Heart right ventricle (tissue), 16 donors: ENCODE data around the gene RUNDC1. TPM values are rescaled to one million over a fixed set of nuclear protein-coding genes. Genes with fewer than 3 reads are reported as not detected.
A peak's percentile ranks its signal among the peaks of the same experiment; 100 is the strongest.

Experiments used
- ATAC-seq, 8 donors: fragments of 200-7000 bp; cut with Tn5 transposase; one replicate each; pipeline ENCODE4 v1.9.1; 2020; ENCODE audit warnings: mild to moderate bottlenecking in 8 of 8, moderate library complexity in 8 of 8, moderate number of reproducible peaks in 1 of 8
- DNase-seq, 2 donors: peaks; one replicate each; pipeline ENCODE4 v3.0.0-alpha.2; 2020
- H3K27ac ChIP-seq, 10 donors: fragments of 200-600 bp; sonication (generic) in 2 of 10; one replicate each; pipeline versions ENCODE4 v1.5.0 to v1.8.0; 2020 to 2022; ENCODE audit warnings: mild to moderate bottlenecking in 3 of 10
- H3K27me3 ChIP-seq, 7 donors: fragments of 200-600 bp; one replicate each; pipeline ENCODE4 v1.8.0; 2021 to 2022; ENCODE audit warnings: mild to moderate bottlenecking in 2 of 7
- H3K36me3 ChIP-seq, 9 donors: fragments of 200-600 bp; sonication (generic) in 1 of 9; one replicate each; pipeline versions ENCODE4 v1.5.0 to v1.8.0; 2020 to 2022; ENCODE audit warnings: mild to moderate bottlenecking in 2 of 9
- H3K4me1 ChIP-seq, 9 donors: fragments of 200-600 bp; sonication (generic) in 1 of 9; one replicate each; pipeline versions ENCODE4 v1.5.0 to v1.8.0; 2020 to 2022; ENCODE audit warnings: mild to moderate bottlenecking in 4 of 9
- H3K4me3 ChIP-seq, 10 donors: fragments of 200-600 bp; sonication (generic) in 2 of 10; one replicate each; pipeline versions ENCODE4 v1.5.0 to v1.8.0; 2020 to 2022; ENCODE audit warnings: mild to moderate bottlenecking in 7 of 10, moderate library complexity in 2 of 10
- H3K9me3 ChIP-seq, 11 donors: fragments of 200-600 bp in 10 of 11; sonication (generic) in 2 of 11; one replicate each; pipeline versions ENCODE4 v1.5.0 to v1.8.0; 2013 to 2022; ENCODE audit warnings: mild to moderate bottlenecking in 2 of 11, control low read depth in 1 of 11, moderate library complexity in 1 of 11
- WGBS, 2 donors: extraction: QIAGEN DNeasy Blood & Tissue Kit; methylation state at CpG; one replicate each; pipeline ENCODE4 v1.1.7; 2013; ENCODE audit warnings: inconsistent platforms in 1 of 2; 5-methylcytosine and 5-hydroxymethylcytosine counted together
- intact Hi-C, 10 donors: fragments of 100-400 bp; cut with DNase I; formaldehyde crosslinking; loops; one replicate each; pipeline versions ENCODE4 v1.11.1 to v1.14.2; 2022
- polyA plus RNA-seq, 2 donors: library from polyadenylated mRNA; stranded (reverse); fragments of 200-250 nt; gene quantifications; one replicate each; pipeline ENCODE4 v1.2.3, GENCODE V29; 2013
- total RNA-seq, 10 donors: library from RNA; stranded (reverse); fragmentation: NEBNext Ultra II Directional in 3 of 10; extraction: Animal tissue kit (Norgen Biotek cat#: 25700) in 3 of 10; gene quantifications; one replicate each; pipeline versions ENCODE4 v1.2.1 to v1.2.4, GENCODE V29; 2021 to 2023
- TF ChIP-seq, protein P1 (sequence below), 9 donors: fragments of 200-600 bp; sonication (generic) in 2 of 9; IDR thresholded peaks; one replicate each; pipeline versions ENCODE4 v1.5.0 to v1.8.0; 2021 to 2022; ENCODE audit warnings: antibody characterized with exemption in 9 of 9, mild to moderate bottlenecking in 5 of 9, moderate library complexity in 1 of 9
- donor health status: Arrhythmogenic right ventricular cardiomyopathy.
- donor health status: ischemic (EF 13 %, LVEDD 7.1; RV severe dilation, severe dysfunction).
- donor health status: healthy with polysubstance abuse.
- donor health status: DM: no; HTN: yes; CAD: no.
- donor health status: DM: no; HTN: no; CAD: no.
- donor health status: ischemic (EF 25% LVEDD 6.9; RV normal size, moderate dysfunction).
- donor health status: ischemic (EF 25% LVEDD 5.7; RV mildly dilated, moderate dysfunction).
- donor health status: healthy.
- donor health status: DM: yes; HTN: yes; CAD: no.
- donor health status: Ischemic cardiomyopathy.
- donor health status: ischemic (EF 35%, LVEDD 5.7; RV mildly dilated, moderate dysfunction).
- donor health status: nonischemic (EF 11% LVEDD 7.7; RV severe dilation, severe dysfunction).
- donor health status: DM: yes; HTN: yes; CAD: no.
- donor health status: PGD.
- donor health status: ischemic (EF 29% LVEDD 5.4; RV normal size, mild dysfunction).
- donor health status: nonischemic (EF 23%, LVEDD 6.1; RV moderate dilation, normal function).

RUNDC1 gene
- total and polyA plus RNA-seq, 12 donors = 5.6 to 21.0 (median 10.9) TPM

DNA sequence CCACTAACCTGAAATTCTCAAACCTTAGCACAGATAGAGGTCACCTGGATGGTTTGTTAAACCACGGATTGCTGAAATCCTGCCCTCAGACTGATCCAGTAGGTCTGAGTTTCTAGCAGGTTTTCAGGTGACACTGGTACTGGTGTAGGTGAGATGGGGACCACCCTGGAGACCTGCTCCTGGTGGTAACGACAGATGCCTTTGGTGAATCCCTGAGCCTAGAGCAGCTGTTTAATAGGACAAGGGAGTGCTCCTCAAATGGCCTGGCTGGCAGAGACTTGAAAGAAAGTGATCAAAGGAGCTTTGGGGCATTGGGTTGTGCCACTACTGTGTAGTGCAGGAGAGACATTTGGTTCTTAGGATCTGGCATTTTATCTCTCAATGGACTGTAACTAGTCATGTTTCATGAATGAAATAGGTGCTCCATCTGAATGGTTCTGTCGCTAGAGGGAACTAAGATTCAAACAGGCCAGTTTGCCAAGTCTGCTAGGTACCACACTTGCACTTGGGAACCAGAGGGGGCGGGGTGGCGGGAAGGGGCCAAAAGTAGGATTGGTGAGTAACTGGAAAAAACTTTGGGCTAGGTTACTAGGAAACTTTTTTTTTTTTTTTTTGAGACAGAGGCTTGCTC is 23.3 kb downstream of the RUNDC1 start:
- no peak for DNase-seq
- TF ChIP-seq, protein P1, sequence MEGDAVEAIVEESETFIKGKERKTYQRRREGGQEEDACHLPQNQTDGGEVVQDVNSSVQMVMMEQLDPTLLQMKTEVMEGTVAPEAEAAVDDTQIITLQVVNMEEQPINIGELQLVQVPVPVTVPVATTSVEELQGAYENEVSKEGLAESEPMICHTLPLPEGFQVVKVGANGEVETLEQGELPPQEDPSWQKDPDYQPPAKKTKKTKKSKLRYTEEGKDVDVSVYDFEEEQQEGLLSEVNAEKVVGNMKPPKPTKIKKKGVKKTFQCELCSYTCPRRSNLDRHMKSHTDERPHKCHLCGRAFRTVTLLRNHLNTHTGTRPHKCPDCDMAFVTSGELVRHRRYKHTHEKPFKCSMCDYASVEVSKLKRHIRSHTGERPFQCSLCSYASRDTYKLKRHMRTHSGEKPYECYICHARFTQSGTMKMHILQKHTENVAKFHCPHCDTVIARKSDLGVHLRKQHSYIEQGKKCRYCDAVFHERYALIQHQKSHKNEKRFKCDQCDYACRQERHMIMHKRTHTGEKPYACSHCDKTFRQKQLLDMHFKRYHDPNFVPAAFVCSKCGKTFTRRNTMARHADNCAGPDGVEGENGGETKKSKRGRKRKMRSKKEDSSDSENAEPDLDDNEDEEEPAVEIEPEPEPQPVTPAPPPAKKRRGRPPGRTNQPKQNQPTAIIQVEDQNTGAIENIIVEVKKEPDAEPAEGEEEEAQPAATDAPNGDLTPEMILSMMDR (IDR thresholded peaks at IDR 0.05) = no peak
- no peak overlapping the region for H3K4me3 ChIP-seq
- H3K4me1 ChIP-seq = peaks cover 5 to 63% (median 31%) of the 10 kb centered on the region in 9 donors
- peaks cover 0 to 59% (median 38%) of the 10 kb centered on the region in 9 donors for H3K36me3 ChIP-seq
- intact Hi-C loops = no loop called here
- 80 to 85% methylated on average over 5 of the region's 5 CpGs for WGBS, 2 donors
- H3K27ac ChIP-seq = no peak overlapping the region
- peak in 1 of 8 donors; percentile 14 for ATAC-seq
- H3K27me3 ChIP-seq = no peaks in the 10 kb centered on the region
- no peaks in the 10 kb centered on the region for H3K9me3 ChIP-seq

DNA sequence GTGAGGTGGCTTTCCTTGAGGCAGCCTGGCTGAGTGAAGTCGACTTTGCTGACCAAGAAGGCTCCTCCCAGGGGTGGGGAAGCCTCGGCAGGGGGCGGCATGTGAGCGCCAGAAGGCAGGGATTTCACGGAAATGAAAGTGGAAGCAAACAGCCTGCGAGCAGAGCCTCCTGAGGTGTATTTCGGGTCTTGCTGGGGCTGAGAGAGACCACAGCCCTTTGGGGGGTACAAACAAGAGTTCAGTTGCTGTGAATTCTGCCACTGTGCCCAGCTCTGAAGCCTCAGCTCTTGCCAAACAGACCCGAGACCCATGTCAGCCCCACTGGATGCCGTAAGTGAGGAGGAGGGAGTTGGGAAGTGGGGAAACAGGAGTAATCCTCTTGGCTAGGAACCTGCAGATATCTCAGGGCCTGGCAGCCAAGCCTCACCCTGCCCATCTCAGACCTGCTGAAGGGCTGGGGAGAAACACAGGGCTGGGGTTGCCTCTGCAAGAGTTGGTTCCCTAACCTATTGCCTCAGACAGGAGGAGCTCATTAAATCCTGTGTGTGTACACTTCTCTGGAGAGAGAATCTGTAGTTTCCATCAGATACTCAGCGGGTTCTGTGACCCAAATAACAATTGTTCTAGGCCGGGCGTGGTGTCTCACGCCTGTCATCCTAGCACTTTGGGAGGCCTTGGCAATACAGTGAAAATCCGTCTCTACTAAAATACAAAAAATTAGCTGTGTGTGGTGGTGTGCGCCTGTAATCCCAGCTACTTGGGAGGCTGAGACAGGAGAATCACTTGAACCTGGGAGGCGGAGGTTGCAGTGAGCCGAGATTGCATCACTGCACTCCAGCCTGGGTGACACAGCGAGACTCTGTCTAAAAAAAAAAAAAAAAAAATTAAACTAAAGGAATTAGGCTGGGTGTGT is 26.5 kb downstream of the RUNDC1 start, which contains the start of gene IFI35:
IFI35 (plus strand) TSS at position 146 of the 913 bp plus-strand sequence; CDS start at position 310, 164 bp downstream.
- ATAC-seq (peak; percentile 72 to 95 (median 91)), DNase-seq (peak; percentile 82 to 89)
- peaks cover 0 to 46% (median 17%) of the 10 kb centered on the region in 9 donors for H3K36me3 ChIP-seq
- H3K27ac ChIP-seq = peak within 1 kb of the TSS; percentile 68 to 96 (median 91)
- H3K27me3 ChIP-seq = no peaks in the 10 kb centered on the region
- H3K4me1 ChIP-seq = peaks cover 4 to 59% (median 45%) of the 10 kb centered on the region in 9 donors
- H3K4me3 ChIP-seq = peak within 1 kb of the TSS; percentile 43 to 83 (median 63)
- H3K9me3 ChIP-seq = no peaks in the 10 kb centered on the region
- WGBS, 2 donors = 32 to 38% methylated on average over 18 of the region's 18 CpGs
- intact Hi-C loops = no loop called here
- TF ChIP-seq, protein P1 (IDR thresholded peaks at IDR 0.05) = peak in 8 of 9 donors; percentile 34 to 73 (median 56)

DNA sequence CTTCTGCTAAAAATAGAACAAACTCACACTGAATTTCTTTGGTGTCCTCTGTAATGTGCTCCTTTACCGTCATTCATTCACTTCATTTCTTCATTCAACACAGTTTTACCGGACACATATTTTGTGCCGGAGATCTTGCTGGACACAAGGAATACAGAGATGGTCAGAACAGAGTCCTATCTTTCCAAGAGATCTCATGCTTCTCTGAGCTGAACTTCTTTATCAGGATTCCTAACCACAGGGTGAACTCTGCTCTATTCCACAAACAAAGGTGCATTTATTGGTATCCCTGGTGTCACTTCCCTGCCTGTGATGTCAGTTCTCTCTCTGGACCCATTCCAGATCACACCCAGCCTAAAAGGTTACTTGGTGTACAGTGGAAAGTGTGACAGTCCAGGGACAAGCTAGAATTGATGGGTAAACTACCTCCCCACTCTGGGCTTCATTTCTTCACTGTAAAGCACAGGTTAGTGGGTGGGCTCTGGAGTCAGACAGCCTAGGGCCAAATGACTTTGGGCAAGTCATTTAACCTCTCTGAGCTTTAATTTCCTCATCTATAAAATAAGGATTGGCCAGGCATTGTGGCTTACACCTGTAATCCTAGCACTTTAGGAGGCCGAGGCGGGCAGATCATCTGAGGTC is 30.4 kb downstream of the RUNDC1 start:
- Histone ChIP-seq H3K4me1 (peaks cover 13 to 93% (median 78%) of the 10 kb centered on the region in 9 donors), H3K36me3 (peaks cover 0 to 54% (median 3%) of the 10 kb centered on the region in 9 donors), H3K27ac (peak overlapping the region in 6 of 10 donors; percentile 7 to 59 (median 46)), H3K27me3 (no peaks in the 10 kb centered on the region), H3K9me3 (no peaks in the 10 kb centered on the region), H3K4me3 (no peak overlapping the region)
- WGBS, 2 donors = 87 to 93% methylated on average over 5 of the region's 5 CpGs
- intact Hi-C loops = no loop called here
- TF ChIP-seq, protein P1 (IDR thresholded peaks at IDR 0.05) = no peak
- DNase-seq (no peak), ATAC-seq (no peak)
